ENCODE measurements around the gene IQCM. TPM values are rescaled to one million over a fixed set of nuclear protein-coding genes. Genes with fewer than 3 reads are reported as not detected.
A peak's percentile ranks its signal among the peaks of the same experiment; 100 is the strongest.

IQCM gene
- not detected in 2 replicates for total RNA-seq

- no peak for DNase-seq (ENCODE audit: extremely low read depth, low read depth, low spot score)
These were observed at the start of gene IQCM for GRCh38 chr4:149815743-149816142. Gene IQCM, minus strand, starts transcription at chr4:149815843. Its CDS starts 73,152 bp downstream, at chr4:149742691.

- DNase-seq (ENCODE audit: extremely low read depth, low read depth, low spot score), result no peak
These were observed 41.8 kb upstream of the IQCM start for GRCh38 chr4:149857446-149857845.

- no peak for DNase-seq (ENCODE audit: extremely low read depth, low read depth, low spot score)
These were observed 30.1 kb upstream of the IQCM start for GRCh38 chr4:149845743-149846142.

- no peak for DNase-seq (ENCODE audit: extremely low read depth, low read depth, low spot score)
These were observed 26.0 kb upstream of the IQCM start for GRCh38 chr4:149841686-149842085.

GRCh38 chr4:149838036-149838435 is 22.4 kb upstream of the IQCM start:
- no peak for DNase-seq (ENCODE audit: extremely low read depth, low read depth, low spot score)

- DNase-seq (ENCODE audit: extremely low read depth, low read depth, low spot score), result no peak
These were observed 20.9 kb upstream of the IQCM start for GRCh38 chr4:149836546-149836945.

- DNase-seq (ENCODE audit: extremely low read depth, low read depth, low spot score), result no peak
These were observed 19.6 kb upstream of the IQCM start for GRCh38 chr4:149835280-149835679.

GRCh38 chr4:149831656-149832208 is 16.1 kb upstream of the IQCM start:
- no peak for DNase-seq (ENCODE audit: extremely low read depth, low read depth, low spot score)

- DNase-seq (ENCODE audit: extremely low read depth, low read depth, low spot score), result no peak
These were observed 15.2 kb upstream of the IQCM start for GRCh38 chr4:149830823-149831222.

GRCh38 chr4:149825336-149825735 is 9.7 kb upstream of the IQCM start:
- DNase-seq (ENCODE audit: extremely low read depth, low read depth, low spot score), result no peak

- DNase-seq (ENCODE audit: extremely low read depth, low read depth, low spot score), result peak; percentile 50
These were observed 8.2 kb upstream of the IQCM start for GRCh38 chr4:149823769-149824221.

GRCh38 chr4:149801416-149801815 is 14.2 kb downstream of the IQCM start:
- DNase-seq (ENCODE audit: extremely low read depth, low read depth, low spot score), result no peak

GRCh38 chr4:149799546-149799945 is 16.1 kb downstream of the IQCM start:
- DNase-seq (ENCODE audit: extremely low read depth, low read depth, low spot score), result no peak

GRCh38 chr4:149796381-149796780 is 19.3 kb downstream of the IQCM start:
- no peak for DNase-seq (ENCODE audit: extremely low read depth, low read depth, low spot score)

- no peak for DNase-seq (ENCODE audit: extremely low read depth, low read depth, low spot score)
These were observed 20.4 kb downstream of the IQCM start for GRCh38 chr4:149795256-149795655.

GRCh38 chr4:149794352-149794751 is 21.3 kb downstream of the IQCM start:
- DNase-seq (ENCODE audit: extremely low read depth, low read depth, low spot score), result no peak

GRCh38 chr4:149793459-149793858 is 22.2 kb downstream of the IQCM start:
- no peak for DNase-seq (ENCODE audit: extremely low read depth, low read depth, low spot score)

GRCh38 chr4:149791851-149792250 is 23.8 kb downstream of the IQCM start:
- no peak for DNase-seq (ENCODE audit: extremely low read depth, low read depth, low spot score)

GRCh38 chr4:149790172-149790907 is 25.3 kb downstream of the IQCM start:
- no peak for DNase-seq (ENCODE audit: extremely low read depth, low read depth, low spot score)

- no peak for DNase-seq (ENCODE audit: extremely low read depth, low read depth, low spot score)
These were observed 27.3 kb downstream of the IQCM start for GRCh38 chr4:149788300-149788699.

GRCh38 chr4:149785696-149786431 is 29.8 kb downstream of the IQCM start:
- DNase-seq (ENCODE audit: extremely low read depth, low read depth, low spot score), result no peak

GRCh38 chr4:149784018-149784417 is 31.6 kb downstream of the IQCM start:
- no peak for DNase-seq (ENCODE audit: extremely low read depth, low read depth, low spot score)
